ENCODE results near the gene SLC39A11.

The SLC39A11 gene

DNA sequence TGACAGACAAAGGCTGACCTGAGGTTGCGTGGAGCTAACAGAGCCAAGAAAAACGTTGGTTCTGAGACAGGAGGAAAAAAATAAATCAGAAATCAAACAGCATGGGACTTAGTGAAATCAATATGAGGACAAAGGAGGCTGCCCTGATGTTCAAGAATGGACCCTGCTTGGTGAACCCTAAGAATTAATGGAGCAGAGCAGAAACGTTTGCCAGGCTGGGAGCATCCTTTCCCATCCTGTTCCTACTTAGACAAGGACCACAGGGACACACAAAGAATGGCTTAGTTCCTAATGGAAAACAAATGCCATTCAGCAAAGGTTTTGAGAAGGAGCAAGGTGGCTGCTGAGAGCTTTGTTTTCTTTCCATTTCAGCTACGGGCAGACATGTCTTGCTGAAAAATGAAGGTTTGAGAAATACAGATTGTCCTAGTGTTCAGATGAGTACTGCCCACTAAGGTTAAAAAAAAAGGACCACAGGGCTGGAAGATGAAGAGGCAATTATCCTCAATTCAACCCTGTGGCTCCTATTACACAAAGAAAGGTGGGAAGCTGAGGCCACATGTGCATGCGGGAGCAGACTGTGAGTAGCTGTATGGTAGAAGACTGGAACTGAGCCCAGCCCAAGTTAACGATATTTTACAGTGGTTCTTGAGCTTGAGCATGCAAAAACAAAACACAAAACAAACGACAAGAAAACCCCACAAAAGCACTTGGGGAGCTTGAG is 230.1 kb downstream of the SLC39A11 start:
- Histone ChIP-seq H3K27ac (replicated peaks) (no peak overlapping the region), H3K4me3 (replicated peaks; ENCODE audit: insufficient read depth, low read length) (no peak overlapping the region), H3K27me3 (ENCODE audit: insufficient read depth, poor library complexity, severe bottlenecking) (no peaks in the 10 kb centered on the region)
- TF ChIP-seq POLR2AphosphoS5 (IDR thresholded peaks at IDR 0.05; ENCODE audit: low read depth): no peak
- TF ChIP-seq REST (IDR thresholded peaks at IDR 0.05; ENCODE audit: insufficient replicate concordance, low read depth): no peak
- no peak for TF ChIP-seq CTCF (IDR thresholded peaks at IDR 0.05; ENCODE audit: insufficient read depth, low read length)
- TF ChIP-seq GABPA (IDR thresholded peaks at IDR 0.05; ENCODE audit: low read depth): no peak
- TF ChIP-seq SPI1 (IDR thresholded peaks at IDR 0.05; ENCODE audit: borderline replicate concordance, low read depth): no peak
- DNase-seq (ENCODE audit: low read depth in 1 of 2, low spot score in 1 of 2): no peak

GRCh38 chr17:72861811-72862210 is 230.7 kb downstream of the SLC39A11 start:
- no peaks in the 10 kb centered on the region for H3K27me3 ChIP-seq (ENCODE audit: insufficient read depth, poor library complexity, severe bottlenecking)

More at GRCh38 chr17:72861811-72862210, 230.7 kb downstream of the SLC39A11 start:
- TF ChIP-seq SPI1 (IDR thresholded peaks at IDR 0.05; ENCODE audit: borderline replicate concordance, low read depth): no peak
- TF ChIP-seq CTCF (IDR thresholded peaks at IDR 0.05; ENCODE audit: insufficient read depth, low read length): no peak
- TF ChIP-seq REST (IDR thresholded peaks at IDR 0.05; ENCODE audit: insufficient replicate concordance, low read depth): no peak
- no peak for DNase-seq (ENCODE audit: low read depth in 1 of 2, low spot score in 1 of 2)
- Histone ChIP-seq H3K27ac (replicated peaks) (no peak overlapping the region), H3K4me3 (replicated peaks; ENCODE audit: insufficient read depth, low read length) (no peak overlapping the region)

Measured in HL-60 (cell line).